H1 (cell line): ENCODE results near the gene SNX7. TPM values are rescaled to one million over a fixed set of nuclear protein-coding genes. Genes with fewer than 3 reads are reported as not detected.

Source experiments
- CTCF ChIA-PET: fragments of 300-600 bp; sonication (Branson Sonifier 250); formaldehyde crosslinking; loops from one replicate; lab custom pipeline; 2021; ENCODE audit not compliant: partially characterized antibody; lab: Charles Lee
- POLR2A ChIA-PET: fragments of 300-600 bp; sonication (Branson Sonifier 250); formaldehyde crosslinking; loops from one replicate; lab custom pipeline; 2021; ENCODE audit warnings: inconsistent platforms; ENCODE audit not compliant: partially characterized antibody; lab: Charles Lee
- DNase-seq, 2 experiments: peaks; one replicate each; pipeline versions ENCODE4 v3.0.0 to v3.0.0-alpha.2; 2010 to 2022; ENCODE audit warnings: low spot score in 2 of 2, low read depth in 1 of 2, mixed read lengths in 1 of 2
- FAIRE-seq: peaks from 2 replicates; lab custom pipeline; 2011; peaks lifted over from hg19 to GRCh38; lab: Jason Lieb, UNC
- H2AFZ ChIP-seq: 2 replicates; pipeline ENCODE4 v1.8.1; 2012; ENCODE audit warnings: low read length, inconsistent platforms
- H2AK5ac ChIP-seq: 2 replicates; pipeline ENCODE4 v1.6.1; 2013; ENCODE audit warnings: low read depth, low read length
- H2BK120ac ChIP-seq: replicated peaks from 2 replicates; pipeline ENCODE3; 2013; ENCODE audit warnings: low read depth, low read length, inconsistent platforms
- H2BK12ac ChIP-seq: 2 replicates; pipeline ENCODE4 v1.6.1; 2013; ENCODE audit warnings: low read depth, low read length
- H2BK15ac ChIP-seq: 2 replicates; pipeline ENCODE4 v1.6.1; 2013; ENCODE audit warnings: low read length
- H2BK20ac ChIP-seq: 2 replicates; pipeline ENCODE4 v1.6.1; 2013; ENCODE audit warnings: low read length
- H2BK5ac ChIP-seq: 2 replicates; pipeline ENCODE4 v1.6.1; 2013; ENCODE audit warnings: low read depth, low read length
- H3K14ac ChIP-seq: 2 replicates; pipeline ENCODE4 v1.6.1; 2013; ENCODE audit warnings: inconsistent platforms; ENCODE audit not compliant: insufficient read length
- H3K18ac ChIP-seq: 2 replicates; pipeline ENCODE4 v1.6.1; 2013; ENCODE audit warnings: low read length; ENCODE audit errors: extremely low read depth
- H3K23ac ChIP-seq: 2 replicates; pipeline ENCODE4 v1.6.1; 2013; ENCODE audit warnings: inconsistent platforms; ENCODE audit not compliant: insufficient read length
- H3K23me2 ChIP-seq: 2 replicates; pipeline ENCODE4 v1.6.1; 2013; ENCODE audit warnings: low read depth, low read length
- H3K27ac ChIP-seq: 2 replicates; pipeline ENCODE4 v1.6.1; 2011; ENCODE audit warnings: low read depth, low read length, inconsistent platforms
- H3K27me3 ChIP-seq, 4 experiments: replicated peaks in 1 of 4; 1 replicate in 1 of 4; 2 replicates in 3 of 4; pipeline versions ENCODE4 v1.6.1 to v1.8.1; 2011 to 2013; ENCODE audit warnings: low read length in 3 of 4, mild to moderate bottlenecking in 3 of 4, inconsistent platforms in 2 of 4, mixed read lengths in 2 of 4, moderate library complexity in 1 of 4; ENCODE audit not compliant: control insufficient read depth in 3 of 4, insufficient read depth in 3 of 4; ENCODE audit errors: extremely low read depth in 1 of 4
- H3K36me3 ChIP-seq, 4 experiments: 2 replicates each; pipeline versions ENCODE4 v1.6.1 to v1.8.1; 2011 to 2013; ENCODE audit warnings: mild to moderate bottlenecking in 4 of 4, low read length in 3 of 4, moderate library complexity in 2 of 4, control low read depth in 1 of 4, inconsistent platforms in 1 of 4; ENCODE audit not compliant: insufficient read depth in 4 of 4, control insufficient read depth in 2 of 4
- H3K4ac ChIP-seq: replicated peaks from 2 replicates; pipeline ENCODE3; 2013; ENCODE audit warnings: low read length, low read depth, mixed read lengths, inconsistent platforms; ENCODE audit not compliant: insufficient read length
- H3K4me1 ChIP-seq, 4 experiments: replicated peaks in 1 of 4; 1 replicate in 1 of 4; 2 replicates in 3 of 4; pipeline versions ENCODE4 v1.6.1 to v1.8.1; 2011 to 2013; ENCODE audit warnings: low read length in 3 of 4, inconsistent platforms in 2 of 4, mixed read lengths in 1 of 4; ENCODE audit not compliant: insufficient read depth in 4 of 4, control insufficient read depth in 3 of 4
- H3K4me2 ChIP-seq, 2 experiments: 2 replicates each; pipeline versions ENCODE4 v1.6.1 to v1.8.1; 2011 to 2013; ENCODE audit warnings: low read depth in 2 of 2, low read length in 2 of 2, control low read depth in 1 of 2, inconsistent platforms in 1 of 2, mild to moderate bottlenecking in 1 of 2; ENCODE audit not compliant: insufficient read depth in 1 of 2
- H3K4me3 ChIP-seq, 4 experiments: fragments of 200-600, 300-600 bp in 1 of 4; sonication (generic), shearing (Covaris generic), sonication (Bioruptor Twin) in 1 of 4; 2 replicates each; pipeline versions ENCODE4 v1.5.1 to v1.8.1; 2011 to 2016; ENCODE audit warnings: low read length in 4 of 4, low read depth in 3 of 4, control low read depth in 2 of 4, inconsistent platforms in 2 of 4, mild to moderate bottlenecking in 2 of 4, mixed read lengths in 1 of 4, moderate library complexity in 1 of 4; ENCODE audit not compliant: insufficient read depth in 2 of 4; ENCODE audit errors: extremely low read depth in 1 of 4
- H3K56ac ChIP-seq: replicated peaks from 2 replicates; pipeline ENCODE3; 2013; ENCODE audit warnings: low read depth, mild to moderate bottlenecking, mixed read lengths, low read length, inconsistent platforms; ENCODE audit not compliant: insufficient read length
- H3K79me1 ChIP-seq: 2 replicates; pipeline ENCODE4 v1.6.1; 2013; ENCODE audit warnings: low read depth, low read length, control low read depth
- H3K79me2 ChIP-seq, 2 experiments: 2 replicates each; pipeline versions ENCODE4 v1.6.1 to v1.8.1; 2012 to 2013; ENCODE audit warnings: low read length in 2 of 2, mild to moderate bottlenecking in 2 of 2, inconsistent platforms in 1 of 2; ENCODE audit not compliant: insufficient read depth in 2 of 2, control insufficient read depth in 1 of 2
- H3K9ac ChIP-seq, 4 experiments: replicated peaks in 1 of 4; 1 replicate in 1 of 4; 2 replicates in 3 of 4; pipeline versions ENCODE4 v1.6.1 to v1.8.1; 2011 to 2013; ENCODE audit warnings: low read depth in 3 of 4, low read length in 3 of 4, control low read depth in 2 of 4, mild to moderate bottlenecking in 2 of 4, moderate library complexity in 2 of 4, inconsistent platforms in 1 of 4; ENCODE audit errors: extremely low read depth in 1 of 4
- H3K9me3 ChIP-seq, 2 experiments: 2 replicates each; pipeline versions ENCODE4 v1.6.1 to v1.8.1; 2012 to 2013; ENCODE audit warnings: mild to moderate bottlenecking in 2 of 2, moderate library complexity in 2 of 2, control low read depth in 1 of 2, inconsistent platforms in 1 of 2, low read depth in 1 of 2, low read length in 1 of 2, mixed read lengths in 1 of 2; ENCODE audit not compliant: insufficient read depth in 2 of 2
- H4K20me1 ChIP-seq, 2 experiments: replicated peaks in 1 of 2; 2 replicates each; pipeline versions ENCODE3 to v1.8.1; 2011 to 2013; ENCODE audit warnings: inconsistent platforms in 2 of 2, low read length in 2 of 2, mild to moderate bottlenecking in 1 of 2; ENCODE audit not compliant: insufficient read depth in 2 of 2, control insufficient read depth in 1 of 2
- H4K5ac ChIP-seq: 2 replicates; pipeline ENCODE4 v1.6.1; 2013; ENCODE audit warnings: low read length, low read depth, mixed read lengths, inconsistent platforms; ENCODE audit not compliant: insufficient read length
- H4K8ac ChIP-seq: 2 replicates; pipeline ENCODE4 v1.8.0; 2013; ENCODE audit warnings: mild to moderate bottlenecking, moderate library complexity, low read length, inconsistent platforms; ENCODE audit not compliant: insufficient read depth; ENCODE audit errors: extremely low read depth
- H4K91ac ChIP-seq: replicated peaks from 2 replicates; pipeline ENCODE3; 2013; ENCODE audit warnings: low read length, mixed read lengths, inconsistent platforms; ENCODE audit not compliant: insufficient read length
- CREB1 ChIP-seq: IDR thresholded peaks from 2 replicates; pipeline ENCODE4 v1.6.1; 2012; ENCODE audit warnings: inconsistent platforms
- HDAC2 ChIP-seq, 2 experiments: fragments of 300-600 bp in 1 of 2; sonication (generic) in 1 of 2; IDR thresholded peaks; 2 replicates each; pipeline ENCODE4 v1.6.1; 2011 to 2012; ENCODE audit warnings: low read depth in 2 of 2, low read length in 2 of 2, mild to moderate bottlenecking in 2 of 2, moderate library complexity in 2 of 2, borderline replicate concordance in 1 of 2, inconsistent platforms in 1 of 2
- HDAC6 ChIP-seq: IDR thresholded peaks from one replicate; pipeline ENCODE4 v1.7.1; 2012; ENCODE audit warnings: low read depth, mild to moderate bottlenecking, inconsistent platforms, low read length, moderate library complexity
- NRF1 ChIP-seq: IDR thresholded peaks from 2 replicates; pipeline ENCODE4 v1.6.1; 2011; ENCODE audit warnings: mild to moderate bottlenecking, low read depth, low read length, improper control_type of control experiment
- POU5F1 ChIP-seq: IDR thresholded peaks from 2 replicates; pipeline ENCODE4 v1.6.1; 2011; ENCODE audit warnings: low read depth, mild to moderate bottlenecking, low read length, moderate library complexity
- SAP30 ChIP-seq: fragments of 300-600 bp; sonication (generic); IDR thresholded peaks from 2 replicates; pipeline ENCODE4 v1.7.1; 2012; ENCODE audit warnings: low read length, moderate library complexity, mild to moderate bottlenecking, inconsistent platforms; ENCODE audit not compliant: insufficient read depth, insufficient replicate concordance
- SIN3A ChIP-seq, 2 experiments: IDR thresholded peaks in 1 of 2; conservative IDR thresholded peaks in 1 of 2; 2 replicates each; pipeline ENCODE4 v1.6.1; 2011 to 2012; ENCODE audit warnings: low read length in 2 of 2, improper control_type of control experiment in 1 of 2, low read depth in 1 of 2, mild to moderate bottlenecking in 1 of 2
- SIRT6 ChIP-seq: IDR thresholded peaks from one replicate; pipeline ENCODE4 v1.7.1; 2012; ENCODE audit warnings: low read length, inconsistent platforms
- SP4 ChIP-seq: IDR thresholded peaks from 2 replicates; pipeline ENCODE4 v1.6.1; 2012; ENCODE audit warnings: low read length, inconsistent platforms
- WGBS, 2 experiments: shearing (Covaris generic) in 1 of 2; methylation state at CpG; one replicate each; pipeline versions ENCODE4 v1.1.6 to v1.1.7; 2013 to 2015; ENCODE audit warnings: low lambda C conversion rate in 2 of 2, mixed read lengths in 2 of 2, inconsistent platforms in 1 of 2, low coverage in 1 of 2, missing lambda C conversion rate in 1 of 2; ENCODE audit not compliant: insufficient replicate concordance in 2 of 2, insufficient coverage in 1 of 2, insufficient read length in 1 of 2; ENCODE audit errors: extremely low coverage in 1 of 2, missing lambda C conversion rate in 1 of 2; 5-methylcytosine and 5-hydroxymethylcytosine counted together
- polyA plus RNA-seq, 7 experiments: library from polyadenylated mRNA; depleted of rRNA in 3 of 7; stranded (reverse) in 5 of 7; unstranded in 2 of 7; fragments of >200 nt in 5 of 7; fragments of 200-250 nt in 2 of 7; gene quantifications; 1 replicate in 5 of 7; 2 replicates in 1 of 7; 4 replicates in 1 of 7; pipeline versions ENCODE4 v1.2.1 to v1.2.3, GENCODE V29; 2011 to 2013; ENCODE audit warnings: missing spikeins in 2 of 7, mixed read lengths in 2 of 7
- total RNA-seq: library from RNA; stranded (reverse); fragmentation: NEBNext Ultra II Directional; extraction: Animal tissue kit (Norgen Biotek cat#: 25700); gene quantifications from 2 replicates; pipeline ENCODE4 v1.2.1, GENCODE V29; 2021
- TF ChIP-seq, protein P1 (sequence below): IDR thresholded peaks from 2 replicates; pipeline ENCODE4 v1.6.1; 2012; ENCODE audit warnings: inconsistent platforms

Gene SNX7
- total and polyA plus RNA-seq, 2 of the 8 experiments (the other 6 are each of a cell fraction or from before 2014, with no cell fraction given): 9.2 to 23.8 TPM

DNA sequence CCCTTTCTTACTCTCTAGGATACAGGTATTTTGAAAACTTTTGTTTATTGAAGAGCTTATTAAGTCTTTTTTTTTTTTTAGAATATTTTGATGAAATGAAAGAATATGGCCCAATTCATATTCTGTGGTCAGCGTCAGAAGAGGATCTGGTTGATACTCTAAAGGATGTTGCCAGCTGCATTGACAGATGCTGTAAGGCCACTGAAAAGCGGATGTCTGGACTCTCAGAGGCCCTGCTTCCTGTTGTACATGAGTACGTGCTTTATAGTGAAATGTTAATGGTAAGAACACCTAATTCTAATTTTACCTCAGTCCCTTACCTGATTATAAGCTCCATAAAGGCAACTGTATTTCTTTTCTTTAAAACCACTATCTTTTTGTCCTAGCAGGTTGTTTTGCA, 37.1 kb downstream of the SNX7 start:
- H3K4me1 ChIP-seq: no peaks in the 10 kb centered on the region
- H3K18ac ChIP-seq: no peak overlapping the region
- H3K23ac ChIP-seq: no peak overlapping the region
- H2BK12ac ChIP-seq: no peak overlapping the region
- no peaks in the 10 kb centered on the region for H4K20me1 ChIP-seq
- DNase-seq: no peak
- H2BK120ac ChIP-seq: no peak overlapping the region
- CTCF ChIA-PET: interaction anchor here (1.0 kb wide), 1 partner anchor 93 kb away, joined by 3 read pairs; no protein-coding TSS in a partner anchor
- no peak overlapping the region for H3K56ac ChIP-seq
- no peak overlapping the region for H3K4me2 ChIP-seq
- H2AFZ ChIP-seq: no peak overlapping the region
- H2BK20ac ChIP-seq: no peak overlapping the region
- no peak overlapping the region for H2BK15ac ChIP-seq
- no peak overlapping the region for H3K9ac ChIP-seq
- H3K79me1 ChIP-seq: no peaks in the 10 kb centered on the region
- TF ChIP-seq, protein P1, sequence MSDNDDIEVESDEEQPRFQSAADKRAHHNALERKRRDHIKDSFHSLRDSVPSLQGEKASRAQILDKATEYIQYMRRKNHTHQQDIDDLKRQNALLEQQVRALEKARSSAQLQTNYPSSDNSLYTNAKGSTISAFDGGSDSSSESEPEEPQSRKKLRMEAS: no peak
- TF ChIP-seq SAP30: no peak
- no peak for TF ChIP-seq SIN3A (conservative IDR thresholded peaks at IDR 0.05 in 1 of 2, IDR thresholded peaks at IDR 0.05 in 1 of 2; ENCODE audit: low read depth in 1 of 2, low read length in 2 of 2)
- TF ChIP-seq CREB1: no peak
- TF ChIP-seq SP4: no peak
- TF ChIP-seq NRF1: no peak
- TF ChIP-seq SIRT6: no peak
- TF ChIP-seq HDAC6: no peak
- no peak for TF ChIP-seq HDAC2 (IDR thresholded peaks at IDR 0.05; ENCODE audit: borderline replicate concordance in 1 of 2, low read depth in 2 of 2, low read length in 2 of 2)
- no peak for TF ChIP-seq POU5F1
- H2AK5ac ChIP-seq: no peak overlapping the region
- H4K5ac ChIP-seq: no peak overlapping the region
- FAIRE-seq: no peak
- no peak overlapping the region for H3K14ac ChIP-seq
- H4K8ac ChIP-seq: no peak overlapping the region
- H3K79me2 ChIP-seq: no peaks in the 10 kb centered on the region
- no peak overlapping the region for H3K4ac ChIP-seq
- H3K4me3 ChIP-seq: no peak overlapping the region
- H3K23me2 ChIP-seq: no peaks in the 10 kb centered on the region
- H3K27me3 ChIP-seq: no peaks in the 10 kb centered on the region
- no peak overlapping the region for H2BK5ac ChIP-seq
- POLR2A ChIA-PET: no interaction called here
- no peaks in the 10 kb centered on the region for H3K9me3 ChIP-seq
- H3K36me3 ChIP-seq: no peaks in the 10 kb centered on the region
- 94% methylated on average over 3 of the region's 3 CpGs; no CpG with 5 or more reads in 1 of the 2 experiments for WGBS, 2 experiments
- H3K27ac ChIP-seq: no peak overlapping the region
- H4K91ac ChIP-seq: no peak overlapping the region
